SIG-M5 treated with dmso at 0.1 percent for 504 hours (cell line): ENCODE results near the gene TMEM176B.
"Not testable (repeated sequence)": the region's sequence is repeated elsewhere in the genome, so short reads cannot be mapped to it uniquely, and the experiment has no call there.

ENCODE experiments used
- DNase-seq: peaks from one replicate; lab custom pipeline; 2025; ENCODE audit not compliant: unreplicated experiment; lab: John Stamatoyannopoulos, UW

TMEM176B gene

DNA sequence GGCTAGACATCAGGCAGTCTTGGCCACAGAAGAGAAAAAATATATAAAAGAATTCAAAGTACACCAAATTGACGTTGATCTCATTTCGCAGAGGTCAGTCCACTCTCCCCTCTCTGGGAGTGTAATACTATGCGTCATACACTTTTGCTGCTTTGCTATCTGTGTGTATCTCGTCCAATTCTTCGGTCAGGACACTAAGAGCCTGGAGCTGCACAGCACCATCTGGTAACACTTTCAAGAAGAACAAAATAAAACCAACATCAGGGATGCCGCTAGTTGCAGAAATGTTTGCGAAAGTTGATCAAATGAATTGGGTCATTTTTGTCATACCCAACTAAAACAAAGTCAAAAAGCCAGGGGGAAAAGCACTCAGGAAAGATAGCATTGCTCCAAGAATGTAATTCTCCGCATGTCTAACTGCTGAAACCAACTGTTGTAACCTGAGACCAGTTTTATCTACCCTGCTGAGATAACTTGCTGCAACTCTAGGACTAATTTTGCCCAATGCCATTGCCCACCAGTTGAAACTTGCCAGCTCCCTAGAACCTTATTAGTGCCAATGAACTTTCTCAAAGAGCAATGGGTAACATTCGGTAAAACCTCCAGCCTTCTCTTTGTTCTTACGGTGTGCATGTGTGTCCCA, 23.4 kb upstream of the TMEM176B start:
- no peak for DNase-seq

DNA sequence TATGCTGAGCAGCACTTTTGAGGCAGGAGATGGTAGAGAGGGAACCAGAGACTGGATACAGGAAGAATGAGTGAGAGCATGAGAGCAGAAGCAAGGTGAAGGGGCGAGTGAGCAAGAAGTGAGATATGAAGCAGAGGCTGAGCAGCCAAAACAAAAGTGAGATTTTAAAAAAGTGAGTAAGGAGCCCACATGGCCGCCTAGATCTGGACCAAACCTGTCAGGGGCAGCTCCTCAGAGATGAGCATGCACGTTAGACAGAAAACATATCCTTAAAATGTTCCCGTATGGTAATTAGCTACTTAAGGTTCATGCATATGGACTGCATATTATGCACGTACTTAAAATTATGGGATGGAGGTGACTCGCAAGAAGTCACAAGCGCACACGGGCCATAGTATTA, 22.9 kb upstream of the TMEM176B start:
- DNase-seq = no peak

DNA sequence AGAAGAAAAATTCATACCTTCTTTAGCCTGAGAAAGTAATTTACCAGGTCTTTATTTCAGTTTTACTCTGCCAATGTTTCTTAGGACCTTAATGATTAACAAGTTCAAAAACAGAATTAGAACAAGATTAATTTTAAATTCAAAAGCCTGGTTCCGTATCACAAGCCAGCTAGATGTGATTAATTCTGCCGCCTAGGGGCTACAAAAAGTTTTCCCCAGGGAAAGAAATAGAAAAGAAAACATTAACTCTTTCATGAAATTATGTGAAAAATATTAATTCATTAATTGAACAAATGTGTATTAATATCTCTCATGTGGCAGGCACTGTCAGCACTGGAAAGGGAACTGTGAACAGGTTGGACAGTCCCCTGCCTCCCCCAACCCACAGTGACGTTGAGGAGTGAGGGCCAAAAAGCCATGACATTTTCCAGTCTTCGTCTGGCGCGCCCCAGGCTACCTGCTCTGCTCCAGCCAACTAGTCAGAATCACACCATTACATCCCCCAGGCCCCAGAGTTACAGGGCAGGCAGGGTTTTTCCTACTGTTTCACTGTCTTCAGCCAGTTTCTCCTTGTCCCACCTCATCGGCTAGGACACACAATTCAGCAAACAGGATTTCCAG, 20.5 kb upstream of the TMEM176B start:
- DNase-seq = no peak

DNA sequence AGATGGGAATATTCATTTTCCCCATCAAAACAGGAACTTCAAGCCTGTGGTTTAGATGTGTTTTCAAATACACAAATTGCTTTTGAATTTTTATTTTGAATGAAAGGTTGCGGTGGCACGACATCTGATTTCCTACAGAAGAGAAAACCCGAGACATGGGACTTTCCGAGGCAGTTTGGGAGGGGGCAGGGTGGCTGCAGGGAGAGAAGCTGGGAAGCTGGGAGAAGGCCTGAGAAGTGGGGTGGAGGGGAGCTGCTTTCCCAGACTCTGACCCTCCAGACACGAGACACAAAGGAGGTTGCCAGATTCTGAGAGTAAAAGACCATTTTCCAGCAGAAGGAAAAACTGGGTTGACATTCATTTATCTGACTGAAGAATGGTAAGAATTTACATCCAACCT, 20.0 kb upstream of the TMEM176B start:
- DNase-seq = no peak

DNA sequence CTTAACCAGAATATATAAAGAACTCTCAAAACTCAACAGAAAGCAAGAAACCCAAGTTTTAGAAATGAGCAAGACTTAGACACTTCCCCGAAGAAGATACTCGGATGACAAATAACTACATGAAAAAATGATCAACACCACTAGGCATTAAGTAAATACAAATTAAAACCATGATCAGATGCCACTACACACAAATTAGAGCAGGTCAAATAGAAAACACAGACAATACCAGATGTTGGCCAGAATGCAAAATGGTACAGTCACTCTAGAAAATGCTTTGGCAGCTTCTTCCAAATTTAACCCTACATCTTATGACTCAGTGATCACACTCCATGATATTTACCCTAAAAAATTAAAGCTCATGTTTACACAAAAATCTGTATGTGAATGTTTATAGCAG, 18.8 kb upstream of the TMEM176B start:
- no peak for DNase-seq

DNA sequence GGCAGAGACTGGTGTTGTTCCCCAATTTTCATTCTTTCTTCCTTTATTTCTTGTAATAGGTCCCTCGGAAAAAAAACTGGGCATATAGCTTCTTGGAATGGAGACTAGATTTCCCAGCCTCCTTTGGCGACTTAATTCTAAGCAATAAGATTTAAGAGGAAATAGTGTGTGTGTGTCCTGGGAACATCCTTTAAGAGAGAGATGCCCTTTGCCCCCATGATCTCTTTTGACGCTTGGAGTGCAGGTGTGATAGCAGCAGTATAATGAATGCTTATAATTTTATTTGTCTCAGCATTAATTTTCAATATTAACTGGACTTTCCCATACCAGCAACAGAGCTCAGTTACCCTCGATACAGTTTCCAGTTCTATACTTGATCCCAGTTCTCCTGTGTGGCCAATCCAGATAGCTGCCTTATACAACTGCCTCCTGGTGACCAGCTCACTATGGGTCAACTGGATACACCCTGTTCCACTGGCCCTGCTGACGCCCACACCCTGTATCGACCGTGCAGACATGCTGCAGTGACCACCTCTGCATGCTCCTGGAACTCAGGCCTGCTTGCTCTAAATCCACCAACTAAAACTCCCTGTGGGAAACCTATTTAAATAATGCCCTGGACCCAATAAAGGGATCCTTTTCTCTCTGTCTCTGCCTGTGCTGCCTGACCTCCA, 14.3 kb upstream of the TMEM176B start:
- DNase-seq = no peak

DNA sequence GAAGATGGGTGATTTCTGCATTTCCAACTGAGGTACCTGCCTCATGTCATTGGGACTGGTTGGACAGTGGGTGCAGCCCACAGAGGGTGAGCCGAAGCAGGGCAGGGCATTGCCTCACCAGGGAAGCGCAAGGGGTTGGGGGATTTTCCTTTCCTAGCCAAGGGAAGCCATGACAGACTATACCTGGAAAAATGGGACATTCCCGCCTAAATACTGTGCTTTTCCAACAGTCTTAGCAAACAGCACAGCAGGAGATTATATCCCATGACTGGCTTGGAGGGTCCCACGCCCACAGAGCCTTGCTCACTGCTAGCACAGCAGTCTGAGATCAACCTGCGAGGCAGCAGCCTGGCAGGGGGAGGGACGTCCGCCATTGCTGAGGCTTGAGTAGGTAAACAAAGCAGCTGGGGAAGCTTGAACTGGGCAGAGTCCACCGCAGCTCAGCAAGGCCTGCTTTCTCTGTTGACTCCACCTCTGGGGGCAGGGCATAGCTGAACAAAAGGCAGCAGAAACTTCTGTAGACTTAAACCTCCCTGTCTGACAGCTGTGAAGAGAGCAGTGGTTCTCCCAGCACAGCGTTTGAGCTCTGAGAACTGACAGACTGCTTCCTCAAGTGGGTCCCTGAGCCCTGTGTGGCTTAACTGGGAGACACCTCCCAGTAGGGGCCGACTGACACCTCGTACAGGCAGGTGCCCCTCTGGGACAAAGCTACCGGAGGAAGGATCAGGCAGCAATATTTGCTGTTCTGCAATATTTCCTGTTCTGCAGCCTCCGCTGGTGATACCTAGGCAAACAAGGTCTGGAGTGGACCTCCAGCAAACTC, 7.7 kb upstream of the TMEM176B start:
- DNase-seq = not testable (repeated sequence)

DNA sequence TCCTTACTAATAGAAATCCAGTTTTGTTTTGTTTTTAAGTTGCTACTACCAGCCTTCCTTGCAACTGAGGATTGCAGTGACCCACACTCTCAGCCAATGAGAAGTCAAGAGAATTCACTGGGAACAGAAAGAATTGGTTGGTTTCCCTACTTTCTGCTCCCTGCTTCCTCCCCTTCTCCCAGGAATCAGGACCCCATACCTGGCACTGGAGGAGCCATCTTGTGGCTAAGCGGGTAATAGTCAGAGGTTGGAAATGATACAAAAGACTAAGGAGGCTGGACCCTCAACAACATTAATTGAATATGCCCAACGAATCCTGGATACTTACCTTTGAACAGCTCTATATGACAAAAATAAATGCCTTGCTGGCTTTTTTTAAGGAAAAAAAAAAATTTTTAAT, 6.7 kb upstream of the TMEM176B start:
- no peak for DNase-seq

DNA sequence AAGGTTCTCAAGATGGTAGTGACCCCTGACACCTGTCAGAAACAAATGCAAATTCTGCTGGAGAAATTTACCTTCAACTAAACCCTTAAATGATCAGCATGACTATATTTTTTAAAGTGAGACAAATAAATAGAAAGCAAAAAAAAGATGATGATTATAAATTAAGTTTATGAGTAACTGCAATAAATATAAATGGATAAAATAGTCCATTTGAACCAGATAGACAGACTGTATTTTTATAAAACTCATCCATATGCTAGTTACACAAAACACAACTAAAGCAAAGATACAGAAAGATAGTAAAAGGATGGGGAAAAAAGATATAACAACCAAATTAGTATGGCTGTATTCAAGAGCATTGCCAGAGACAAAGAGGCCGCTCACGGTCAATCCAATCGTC, 6.3 kb upstream of the TMEM176B start:
- no peak for DNase-seq

DNA sequence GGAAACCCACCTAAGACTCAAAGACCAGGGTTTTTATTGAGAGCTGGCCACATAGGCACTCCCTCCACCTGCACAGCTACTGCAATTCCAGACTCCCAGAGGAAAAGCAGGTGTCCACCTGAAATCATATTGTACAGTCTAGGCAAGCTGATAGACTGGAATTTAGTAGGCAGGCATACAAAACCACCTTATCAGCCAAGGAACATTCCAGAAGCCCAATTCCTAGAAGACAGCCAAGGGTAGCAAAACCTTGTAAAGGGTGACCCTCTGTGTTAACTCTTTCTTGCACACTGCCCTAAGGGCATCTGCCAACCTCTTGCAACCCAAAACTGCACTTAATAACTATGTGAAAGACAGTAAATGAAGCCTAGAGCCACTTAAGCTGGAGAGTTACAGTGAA, 5.7 kb upstream of the TMEM176B start:
- DNase-seq = no peak

DNA sequence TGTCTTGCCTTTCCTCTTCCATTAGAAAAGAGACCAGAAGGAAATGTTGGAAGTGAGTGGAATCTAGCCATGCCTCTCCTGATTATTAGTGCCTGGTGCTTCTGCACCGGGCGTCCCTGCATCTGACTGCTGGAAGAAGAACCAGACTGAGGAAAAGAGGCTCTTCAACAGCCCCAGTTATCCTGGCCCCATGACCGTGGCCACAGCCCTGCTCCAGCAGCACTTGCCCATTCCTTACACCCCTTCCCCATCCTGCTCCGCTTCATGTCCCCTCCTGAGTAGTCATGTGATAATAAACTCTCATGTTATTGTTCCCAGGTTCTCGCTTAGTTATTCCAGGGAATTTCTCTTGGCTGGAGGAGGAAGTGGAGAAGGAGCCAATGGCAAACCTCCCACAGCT, 4.6 kb upstream of the TMEM176B start:
- DNase-seq = no peak

DNA sequence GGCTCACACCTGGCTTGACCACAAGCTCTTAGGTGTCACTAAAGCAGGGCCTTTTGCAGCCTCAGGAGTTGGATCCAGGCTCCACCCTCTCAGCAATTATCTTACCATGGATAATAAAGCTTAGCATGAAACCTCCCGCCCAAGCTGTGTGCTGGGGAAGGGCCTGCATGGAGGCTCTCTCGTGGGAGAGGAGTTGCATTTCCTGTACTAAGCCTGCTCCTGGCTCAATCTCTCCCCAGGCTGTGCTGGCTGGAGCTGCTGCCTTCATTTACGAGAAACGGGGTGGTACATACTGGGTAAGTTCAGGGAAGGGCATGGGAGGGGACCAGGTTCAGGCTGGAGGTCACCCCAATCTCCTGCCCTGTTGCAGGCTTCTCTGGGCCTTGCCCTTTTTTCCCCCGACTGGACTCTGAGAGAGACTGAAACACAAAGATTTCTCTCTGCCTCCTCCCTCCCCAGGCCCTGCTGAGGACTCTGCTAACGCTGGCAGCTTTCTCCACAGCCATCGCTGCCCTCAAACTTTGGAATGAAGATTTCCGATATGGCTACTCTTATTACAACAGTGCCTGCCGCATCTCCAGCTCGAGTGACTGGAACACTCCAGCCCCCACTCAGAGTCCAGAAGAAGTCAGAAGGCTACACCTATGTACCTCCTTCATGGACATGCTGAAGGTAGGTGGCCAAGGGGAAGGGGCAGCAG, 3.1 kb upstream of the TMEM176B start:
- no peak for DNase-seq

DNA sequence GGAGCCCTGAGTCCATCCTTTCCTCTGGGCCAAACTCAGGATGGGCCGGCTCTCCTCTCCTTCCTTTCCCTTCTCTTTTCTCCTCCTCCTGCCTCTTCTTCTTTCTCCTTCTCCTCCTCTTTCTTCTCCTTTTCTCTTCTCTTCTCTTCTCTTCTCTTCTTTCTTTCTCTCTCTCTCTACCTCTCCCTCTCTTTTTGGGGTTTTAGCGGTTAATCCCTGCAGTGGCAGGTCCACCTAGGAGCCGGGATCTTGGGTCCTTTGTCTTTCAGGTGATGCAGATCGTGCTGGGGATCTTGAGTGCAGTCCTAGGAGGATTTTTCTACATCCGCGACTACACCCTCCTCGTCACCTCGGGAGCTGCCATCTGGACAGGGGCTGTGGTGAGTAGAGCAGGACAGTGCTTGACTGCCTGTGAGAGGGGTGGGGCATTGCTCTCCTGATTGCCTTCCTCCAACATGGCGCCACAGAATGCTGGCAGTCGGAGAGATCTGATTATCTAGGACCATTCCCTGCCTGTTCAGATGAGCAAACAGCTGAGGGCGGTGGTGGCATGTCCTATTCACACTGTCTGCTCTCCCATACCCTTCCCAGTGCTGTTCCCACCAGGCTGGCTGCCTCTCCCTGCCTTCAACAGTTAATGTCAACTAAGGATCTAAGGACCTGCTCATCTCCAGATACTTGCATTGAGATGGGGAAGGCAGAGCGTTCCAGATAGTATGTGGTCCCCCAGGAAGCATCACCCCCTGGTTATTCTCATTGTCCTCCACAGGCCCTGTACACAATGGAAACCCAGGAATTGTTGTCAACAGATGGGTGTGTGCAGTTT, 2.0 kb upstream of the TMEM176B start:
- no peak for DNase-seq

DNA sequence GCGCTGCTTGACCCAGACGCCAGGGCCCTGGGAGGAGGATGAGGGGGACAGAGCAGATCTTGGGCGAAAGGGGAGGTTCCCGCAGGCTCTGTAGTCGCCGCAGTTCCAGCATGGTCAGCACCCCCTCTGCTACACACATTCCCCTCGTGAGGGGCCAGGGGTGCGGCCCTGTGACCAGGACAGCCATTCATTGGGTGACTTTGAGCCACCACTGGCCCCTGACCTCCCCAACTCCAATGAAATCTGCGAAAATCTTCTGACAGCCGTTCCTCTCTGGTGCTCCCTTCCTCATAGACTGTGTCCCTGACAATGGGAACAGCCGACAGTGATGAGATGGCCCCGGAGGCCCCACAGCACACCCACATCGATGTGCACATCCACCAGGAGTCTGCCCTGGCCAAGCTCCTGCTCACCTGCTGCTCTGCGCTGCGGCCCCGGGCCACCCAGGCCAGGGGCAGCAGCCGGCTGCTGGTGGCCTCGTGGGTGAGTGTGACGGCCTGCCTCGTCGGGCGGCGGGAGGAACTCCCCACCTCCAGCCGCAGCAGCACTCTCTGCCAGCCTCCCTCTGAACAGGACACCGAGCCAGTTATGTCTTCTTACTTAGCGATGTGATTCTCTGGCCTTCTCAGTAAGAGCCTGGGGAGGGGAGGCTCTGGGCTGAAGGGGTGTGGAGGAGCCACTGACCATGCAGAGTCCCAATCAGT, 1.2 kb upstream of the TMEM176B start:
- DNase-seq = no peak

DNA sequence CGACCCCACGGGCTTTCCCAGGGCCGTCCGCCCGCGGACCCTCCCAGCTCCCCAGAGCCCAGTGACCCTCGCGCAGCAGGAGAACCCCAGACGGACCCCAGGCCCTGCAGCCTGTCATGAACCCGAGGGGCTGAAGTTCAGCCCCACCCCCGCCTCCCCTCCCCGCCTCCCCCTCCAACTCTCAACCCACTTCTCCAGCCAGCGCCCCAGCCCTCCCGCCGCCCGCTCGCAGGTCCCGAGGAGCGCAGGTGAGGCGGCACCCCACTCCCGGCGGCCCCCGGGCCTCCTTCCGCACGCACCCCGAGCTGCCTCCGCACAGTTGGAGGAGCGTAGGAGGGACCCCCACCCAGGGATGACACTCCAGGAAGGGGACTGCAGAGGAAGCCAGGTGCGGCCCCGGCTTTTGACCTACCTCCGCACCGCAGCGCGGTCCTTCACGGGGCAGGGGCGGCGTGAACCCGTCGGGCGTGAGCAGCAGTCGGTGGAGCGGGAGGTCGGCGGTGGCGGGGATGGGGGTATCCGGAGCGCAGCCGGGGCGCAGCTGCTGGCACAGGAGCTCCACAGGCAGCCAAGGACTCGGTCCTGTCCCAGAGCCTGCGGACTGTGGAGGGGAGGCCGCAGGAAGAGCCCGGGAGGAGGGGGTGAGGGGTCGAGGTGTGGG, 547 bp upstream of the TMEM176B start, which contains the start of gene TMEM176A:
Gene TMEM176A, plus strand, starts transcription at position 189 of the 661 bp plus-strand sequence. CDS start 782 bp downstream, outside the sequence.
- no peak for DNase-seq

DNA sequence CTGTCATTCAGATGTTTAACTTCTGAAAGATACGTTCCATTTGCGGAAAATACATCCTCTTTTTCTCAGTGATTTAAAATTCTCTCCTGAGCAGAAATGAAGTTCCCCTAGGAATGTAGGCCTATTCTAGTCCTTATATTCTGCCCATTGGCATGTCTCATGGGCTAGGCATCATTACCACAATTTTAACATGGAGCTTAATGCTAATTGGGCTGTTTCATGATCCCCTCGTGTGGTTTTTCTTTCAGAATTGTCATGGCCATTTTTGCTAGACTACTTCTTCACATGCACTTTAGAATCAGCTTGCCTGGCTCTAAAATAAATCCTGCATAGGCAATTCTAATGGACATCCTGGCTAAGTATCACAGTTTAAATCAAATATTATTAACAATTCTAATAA, 1.0 kb downstream of the TMEM176B start:
- DNase-seq = no peak

DNA sequence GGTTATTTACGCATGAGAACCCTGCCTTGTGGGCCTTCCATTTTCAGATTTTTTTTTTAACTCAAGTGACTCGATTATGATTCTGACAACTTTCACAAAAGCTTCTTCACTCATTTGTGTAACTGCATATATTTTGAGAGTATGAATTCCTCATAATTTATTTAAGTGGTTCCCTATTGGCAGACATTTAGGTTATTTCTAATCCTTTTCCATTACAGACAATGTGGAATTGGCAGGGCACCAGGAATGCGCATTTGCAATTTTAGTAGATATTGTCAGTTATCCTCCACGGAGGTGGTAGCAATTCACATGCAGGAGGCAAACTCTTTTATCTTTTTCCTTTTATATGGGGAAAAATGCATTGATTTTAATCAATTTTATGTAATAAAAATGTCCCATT, 2.5 kb downstream of the TMEM176B start:
- DNase-seq = no peak

DNA sequence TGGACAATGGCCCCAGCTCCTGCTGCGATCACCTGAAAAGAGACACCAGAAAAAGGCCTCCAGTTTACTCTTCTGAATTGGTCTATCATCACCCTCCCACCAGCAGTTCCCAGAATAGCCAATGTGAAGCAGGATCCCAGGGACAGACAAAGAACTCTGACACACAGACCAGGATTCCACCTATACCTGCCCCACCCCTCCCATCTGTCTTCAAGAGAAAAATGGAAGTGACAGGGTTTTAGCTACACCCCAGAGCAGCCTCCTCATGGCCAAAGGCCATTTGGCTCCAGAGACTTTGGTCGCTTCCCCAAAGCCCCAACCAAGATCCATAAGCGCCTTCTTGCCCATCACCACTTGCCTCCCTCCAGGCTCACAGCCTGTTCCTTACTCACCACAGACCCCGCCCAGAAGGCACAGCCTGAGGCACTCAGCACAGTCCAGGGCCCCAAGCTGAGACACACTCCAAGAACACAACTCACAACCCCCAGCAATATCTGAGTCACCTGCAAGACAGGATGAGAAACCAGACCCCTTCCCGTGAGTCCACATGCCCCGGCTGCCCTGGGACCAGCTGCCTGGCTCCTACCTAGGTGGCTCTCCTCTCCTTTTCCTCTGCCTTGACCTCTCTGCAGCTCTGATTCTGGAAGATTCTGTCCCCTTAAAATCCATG, 6.5 kb downstream of the TMEM176B start:
- DNase-seq = no peak
